Lower lobe of right lung (tissue), 2 donors: ENCODE results near the gene BPIFB3. TPM values are rescaled to one million over a fixed set of nuclear protein-coding genes. Genes with fewer than 3 reads are reported as not detected.

ENCODE experiments used
- ATAC-seq, 2 donors: fragments of 200-7000 bp; cut with Tn5 transposase; one replicate each; pipeline ENCODE4 v1.9.1; 2020 to 2022; ENCODE audit warnings: mild to moderate bottlenecking in 2 of 2, moderate library complexity in 2 of 2
- DNase-seq: peaks from one replicate; pipeline ENCODE4 v3.0.0-alpha.2; 2020
- H3K27ac ChIP-seq: fragments of 200-600 bp; one replicate; pipeline ENCODE4 v1.8.0; 2022
- H3K27me3 ChIP-seq: fragments of 200-600 bp; one replicate; pipeline ENCODE4 v1.8.0; 2022; ENCODE audit warnings: low read depth
- H3K36me3 ChIP-seq: fragments of 200-600 bp; one replicate; pipeline ENCODE4 v1.8.0; 2022; ENCODE audit warnings: mild to moderate bottlenecking
- H3K4me1 ChIP-seq: fragments of 200-600 bp; one replicate; pipeline ENCODE4 v1.8.0; 2022
- H3K4me3 ChIP-seq: fragments of 200-600 bp; one replicate; pipeline ENCODE4 v1.8.0; 2022; ENCODE audit warnings: mild to moderate bottlenecking
- H3K9me3 ChIP-seq: fragments of 200-600 bp; one replicate; pipeline ENCODE4 v1.8.0; 2022
- intact Hi-C: fragments of 100-400 bp; cut with DNase I; formaldehyde crosslinking; loops from one replicate; pipeline ENCODE4 v1.11.0; 2022
- total RNA-seq: library from RNA; stranded (reverse); fragmentation: NEBNext Ultra II Directional; extraction: Animal tissue kit (Norgen Biotek cat#: 25700); gene quantifications from one replicate; pipeline ENCODE4 v1.2.1, GENCODE V29; 2021
- TF ChIP-seq, protein P1 (sequence below): fragments of 200-600 bp; IDR thresholded peaks from one replicate; pipeline ENCODE4 v1.8.0; 2022; ENCODE audit warnings: antibody characterized with exemption, mild to moderate bottlenecking
- donor health status: DM: no; HTN: yes; CAD: no; lungs with severe emphysema.

BPIFB3 gene
- total RNA-seq, 1 donor from 2014 or later = not detected

DNA sequence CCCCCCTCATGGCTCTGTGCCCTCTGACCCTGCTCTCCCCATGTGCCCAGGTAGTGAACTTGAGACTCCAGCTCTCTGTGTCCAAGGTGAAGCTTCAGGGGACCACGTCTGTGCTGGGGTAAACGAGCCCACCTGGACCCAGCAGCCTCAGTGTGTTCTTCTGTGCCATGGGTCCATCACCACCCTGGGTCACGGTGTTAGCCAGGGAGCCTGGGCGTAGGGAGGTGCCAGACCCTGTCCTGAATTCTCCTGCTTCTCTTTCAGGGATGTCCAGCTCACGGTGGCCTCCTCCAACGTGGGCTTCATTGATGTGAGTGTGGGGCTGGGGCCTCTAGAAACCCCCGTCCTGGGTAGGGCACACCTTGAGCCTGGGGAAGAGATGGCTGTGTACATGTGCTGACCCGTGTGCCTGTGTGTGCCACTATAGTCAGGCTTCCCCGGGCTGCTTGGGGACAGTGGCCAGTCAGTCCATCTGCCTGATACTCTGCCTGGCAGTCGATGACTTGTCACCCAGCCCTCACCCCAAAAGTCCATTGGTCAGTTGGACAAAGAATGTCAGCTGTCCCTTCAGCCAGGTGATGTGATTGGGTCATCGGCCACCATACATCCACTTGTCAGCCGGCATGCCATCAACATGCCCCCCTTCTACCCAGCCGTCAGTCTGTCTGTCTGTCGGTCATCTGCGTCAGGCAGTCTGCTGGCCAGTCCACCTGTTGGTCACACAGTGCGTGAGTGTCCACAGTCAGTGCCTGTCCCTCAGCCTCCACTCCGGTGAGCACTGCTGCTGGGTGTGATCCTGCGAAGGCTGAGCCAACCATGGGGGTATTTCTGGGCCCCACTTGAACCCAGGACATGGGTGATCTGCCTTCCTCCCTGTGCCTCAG, 33.2 kb upstream of the BPIFB3 start:
- ATAC-seq (no peak), DNase-seq (no peak)
- Histone ChIP-seq H3K27ac (no peak overlapping the region), H3K36me3 (no peaks in the 10 kb centered on the region), H3K4me1 (no peaks in the 10 kb centered on the region), H3K4me3 (no peak overlapping the region), H3K27me3 (no peaks in the 10 kb centered on the region), H3K9me3 (no peaks in the 10 kb centered on the region)
- intact Hi-C loops = no loop called here
- TF ChIP-seq, protein P1, sequence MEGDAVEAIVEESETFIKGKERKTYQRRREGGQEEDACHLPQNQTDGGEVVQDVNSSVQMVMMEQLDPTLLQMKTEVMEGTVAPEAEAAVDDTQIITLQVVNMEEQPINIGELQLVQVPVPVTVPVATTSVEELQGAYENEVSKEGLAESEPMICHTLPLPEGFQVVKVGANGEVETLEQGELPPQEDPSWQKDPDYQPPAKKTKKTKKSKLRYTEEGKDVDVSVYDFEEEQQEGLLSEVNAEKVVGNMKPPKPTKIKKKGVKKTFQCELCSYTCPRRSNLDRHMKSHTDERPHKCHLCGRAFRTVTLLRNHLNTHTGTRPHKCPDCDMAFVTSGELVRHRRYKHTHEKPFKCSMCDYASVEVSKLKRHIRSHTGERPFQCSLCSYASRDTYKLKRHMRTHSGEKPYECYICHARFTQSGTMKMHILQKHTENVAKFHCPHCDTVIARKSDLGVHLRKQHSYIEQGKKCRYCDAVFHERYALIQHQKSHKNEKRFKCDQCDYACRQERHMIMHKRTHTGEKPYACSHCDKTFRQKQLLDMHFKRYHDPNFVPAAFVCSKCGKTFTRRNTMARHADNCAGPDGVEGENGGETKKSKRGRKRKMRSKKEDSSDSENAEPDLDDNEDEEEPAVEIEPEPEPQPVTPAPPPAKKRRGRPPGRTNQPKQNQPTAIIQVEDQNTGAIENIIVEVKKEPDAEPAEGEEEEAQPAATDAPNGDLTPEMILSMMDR = no peak

DNA sequence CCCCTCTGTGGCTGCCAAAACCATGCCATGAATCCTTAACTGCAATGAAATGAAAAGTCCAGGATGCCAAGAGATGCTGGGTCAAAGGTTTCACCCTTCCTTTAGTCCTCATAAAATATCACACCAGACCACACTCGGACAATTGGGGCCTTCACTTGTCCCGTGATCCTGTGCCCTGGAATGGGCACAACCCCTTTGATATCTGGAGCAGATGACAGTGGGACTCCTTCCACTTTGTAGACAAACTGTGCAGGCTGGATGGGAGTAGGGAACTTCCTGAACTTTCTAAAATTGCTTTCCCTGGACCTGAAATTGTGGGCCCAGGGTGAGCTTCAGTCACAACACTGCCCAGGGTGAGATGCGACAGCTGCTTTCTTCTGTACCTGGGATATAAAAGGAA, 31.8 kb upstream of the BPIFB3 start:
- no peaks in the 10 kb centered on the region for H3K36me3 ChIP-seq
- H3K4me1 ChIP-seq = no peaks in the 10 kb centered on the region
- DNase-seq (no peak), ATAC-seq (no peak)
- intact Hi-C loops = no loop called here
- H3K27ac ChIP-seq = no peak overlapping the region
- no peaks in the 10 kb centered on the region for H3K27me3 ChIP-seq
- H3K9me3 ChIP-seq = no peaks in the 10 kb centered on the region
- no peak overlapping the region for H3K4me3 ChIP-seq
- TF ChIP-seq, protein P1 = no peak

DNA sequence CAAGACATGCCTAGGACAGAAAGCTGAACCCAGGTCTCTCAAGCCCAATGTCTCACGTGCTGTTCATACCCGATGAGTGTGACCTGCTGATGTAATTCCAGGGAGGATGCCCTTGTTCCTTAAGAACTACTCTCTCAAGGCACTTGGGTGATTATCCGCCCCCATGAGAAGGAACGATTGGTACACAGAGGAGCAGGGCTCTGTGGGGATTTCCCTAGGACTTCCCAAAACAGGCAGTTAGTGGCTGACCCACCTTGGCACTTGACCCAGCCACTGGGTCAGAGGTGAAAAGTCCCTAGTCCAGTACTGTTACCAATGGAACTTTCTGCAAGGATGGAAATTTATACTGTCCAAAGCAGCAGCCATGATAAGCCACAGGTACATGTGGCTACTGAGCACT, 31.4 kb upstream of the BPIFB3 start:
- no peak overlapping the region for H3K4me3 ChIP-seq
- no peak overlapping the region for H3K27ac ChIP-seq
- intact Hi-C loops = no loop called here
- H3K36me3 ChIP-seq = no peaks in the 10 kb centered on the region
- DNase-seq (no peak), ATAC-seq (no peak)
- TF ChIP-seq, protein P1 = no peak
- no peaks in the 10 kb centered on the region for H3K9me3 ChIP-seq
- H3K4me1 ChIP-seq = no peaks in the 10 kb centered on the region
- H3K27me3 ChIP-seq = peaks cover 2% of the 10 kb centered on the region

DNA sequence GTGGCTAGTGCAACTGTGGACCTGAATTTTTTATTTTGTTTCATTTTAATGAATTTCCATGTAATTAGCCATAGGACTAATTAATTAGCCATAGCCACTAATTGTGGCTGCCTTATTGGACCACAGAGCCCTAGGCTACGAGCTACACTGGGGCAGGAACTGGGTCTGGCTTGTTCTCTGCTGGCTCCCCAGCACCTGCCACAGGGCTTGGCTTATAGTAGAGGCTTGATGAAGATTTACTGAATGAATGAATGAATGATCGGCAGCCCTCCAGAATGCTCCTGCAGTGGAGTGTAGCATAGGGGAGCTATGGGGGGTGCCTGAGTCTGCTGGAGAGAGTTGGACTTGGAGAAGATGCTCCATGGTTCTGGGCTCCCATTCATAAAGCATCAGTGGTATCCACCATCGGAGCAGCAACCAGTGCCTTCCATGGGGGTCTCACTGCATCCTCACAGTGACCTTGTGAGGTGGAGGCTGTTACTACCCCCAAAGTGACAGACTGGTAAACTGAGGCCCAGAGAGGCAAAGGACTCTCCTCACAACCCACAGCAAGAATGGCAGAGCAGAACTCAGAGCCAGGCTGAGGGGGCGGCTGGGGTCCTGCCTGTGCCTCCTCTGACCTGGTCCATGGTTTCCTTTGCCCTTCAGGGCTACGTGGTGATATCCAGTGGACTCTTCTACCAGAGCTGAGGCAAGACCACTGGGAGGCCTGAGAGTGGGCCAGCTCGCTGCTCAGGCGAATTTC, 30.8 kb upstream of the BPIFB3 start:
- Histone ChIP-seq H3K27me3 (peaks cover 5% of the 10 kb centered on the region), H3K27ac (no peak overlapping the region), H3K4me1 (no peaks in the 10 kb centered on the region), H3K36me3 (no peaks in the 10 kb centered on the region), H3K4me3 (no peak overlapping the region), H3K9me3 (no peaks in the 10 kb centered on the region)
- ATAC-seq = no peak
- intact Hi-C loops = no loop called here
- DNase-seq = no peak
- TF ChIP-seq, protein P1 = no peak

DNA sequence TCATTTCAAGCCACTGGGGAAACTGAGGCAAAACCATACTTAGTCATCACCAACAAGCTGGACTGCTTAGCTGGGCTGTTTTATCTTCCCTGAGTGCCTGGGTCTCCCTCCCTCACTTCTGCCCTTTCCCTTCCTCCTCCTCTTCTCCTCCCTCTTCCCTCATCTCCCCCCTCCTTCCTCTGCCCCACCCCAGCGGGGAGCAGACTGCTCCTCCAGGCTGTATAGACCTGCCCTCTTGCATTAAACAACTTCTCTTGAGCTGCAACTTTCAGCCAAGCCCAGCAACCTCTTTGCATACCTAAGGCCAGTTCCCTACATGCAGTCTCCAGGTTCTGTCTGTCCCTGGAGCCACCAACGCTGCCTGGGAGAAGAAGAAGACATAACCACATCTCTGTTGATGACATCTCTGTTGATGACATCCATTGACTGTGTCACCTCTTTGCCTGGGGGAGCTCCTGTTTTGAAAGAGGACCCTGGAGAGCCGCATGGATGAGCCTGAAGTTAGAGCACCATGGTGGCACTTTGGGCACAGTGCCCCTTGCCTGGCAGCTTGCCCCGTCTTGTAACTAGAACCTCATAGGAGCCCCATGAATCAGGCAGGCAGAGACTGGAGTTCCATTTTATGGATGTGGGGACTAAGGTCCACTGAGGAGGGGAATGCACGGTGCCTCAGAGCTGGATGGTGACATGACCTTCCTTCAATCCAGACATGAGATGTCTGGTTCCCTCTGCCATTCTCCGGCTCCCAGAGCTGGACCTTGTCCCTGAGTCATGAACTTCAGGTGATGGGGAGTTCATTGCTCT, 30.1 kb upstream of the BPIFB3 start:
- Histone ChIP-seq H3K36me3 (no peaks in the 10 kb centered on the region), H3K27me3 (peaks cover 5% of the 10 kb centered on the region), H3K4me1 (no peaks in the 10 kb centered on the region), H3K4me3 (no peak overlapping the region), H3K9me3 (no peaks in the 10 kb centered on the region), H3K27ac (no peak overlapping the region)
- intact Hi-C loops = no loop called here
- DNase-seq = no peak
- ATAC-seq = no peak
- TF ChIP-seq, protein P1 = no peak
